ENCODE results near the gene TMEM86B. TPM values are rescaled to one million over a fixed set of nuclear protein-coding genes. Genes with fewer than 3 reads are reported as not detected.

Gene TMEM86B
- total RNA-seq, 4 donors from 2014 or later = 1.6 to 5.8 (median 2.9) TPM

DNA sequence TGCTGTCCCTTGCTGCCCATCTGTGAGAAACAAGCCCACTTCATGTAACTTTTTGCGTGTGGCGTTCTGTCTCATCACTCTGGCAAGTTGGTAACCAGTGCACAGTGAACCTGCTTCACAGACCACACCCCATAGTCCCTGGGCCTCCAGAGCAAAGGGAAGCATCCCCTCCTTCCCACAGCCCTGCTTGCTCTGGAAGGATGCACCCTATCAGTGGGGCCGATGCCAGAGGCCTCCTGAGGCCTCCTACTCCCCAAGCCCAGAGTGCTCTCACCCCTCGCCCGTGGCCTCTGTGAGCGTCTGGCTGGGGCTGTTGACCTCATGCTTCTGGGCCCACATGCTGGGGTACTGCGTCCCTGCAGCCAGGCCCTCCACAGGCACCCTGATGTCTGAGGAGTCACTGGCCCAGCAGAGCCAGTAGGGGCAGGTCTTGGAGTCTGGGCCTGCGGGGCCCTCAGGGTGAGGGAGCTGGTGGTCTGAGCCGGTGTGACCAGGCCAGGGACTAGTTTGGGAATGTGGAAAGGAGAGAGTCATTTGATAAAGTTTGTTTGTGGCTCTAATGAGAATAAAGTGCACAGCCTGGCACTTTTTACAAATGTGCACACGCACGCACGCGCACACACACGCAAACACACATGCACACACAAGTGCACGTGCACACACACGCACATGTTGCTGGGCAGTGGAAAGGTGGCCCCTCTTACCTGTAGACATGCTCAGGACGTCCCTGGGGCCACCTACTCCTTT is 5.1 kb downstream of the TMEM86B start:
- DNase-seq = no peak
- Histone ChIP-seq H3K4me1 (peaks cover 3 to 15% of the 10 kb centered on the region in 2 donors), H3K36me3 (peaks cover 0 to 9% of the 10 kb centered on the region in 2 donors), H3K4me3 (replicated peaks in 1 of 3) (no peak overlapping the region), H3K27me3 (no peaks in the 10 kb centered on the region), H3K27ac (no peak overlapping the region), H3K9me3 (no peaks in the 10 kb centered on the region)
- no peak for TF ChIP-seq POLR2A (IDR thresholded peaks at IDR 0.05)
- TF ChIP-seq, protein P1, sequence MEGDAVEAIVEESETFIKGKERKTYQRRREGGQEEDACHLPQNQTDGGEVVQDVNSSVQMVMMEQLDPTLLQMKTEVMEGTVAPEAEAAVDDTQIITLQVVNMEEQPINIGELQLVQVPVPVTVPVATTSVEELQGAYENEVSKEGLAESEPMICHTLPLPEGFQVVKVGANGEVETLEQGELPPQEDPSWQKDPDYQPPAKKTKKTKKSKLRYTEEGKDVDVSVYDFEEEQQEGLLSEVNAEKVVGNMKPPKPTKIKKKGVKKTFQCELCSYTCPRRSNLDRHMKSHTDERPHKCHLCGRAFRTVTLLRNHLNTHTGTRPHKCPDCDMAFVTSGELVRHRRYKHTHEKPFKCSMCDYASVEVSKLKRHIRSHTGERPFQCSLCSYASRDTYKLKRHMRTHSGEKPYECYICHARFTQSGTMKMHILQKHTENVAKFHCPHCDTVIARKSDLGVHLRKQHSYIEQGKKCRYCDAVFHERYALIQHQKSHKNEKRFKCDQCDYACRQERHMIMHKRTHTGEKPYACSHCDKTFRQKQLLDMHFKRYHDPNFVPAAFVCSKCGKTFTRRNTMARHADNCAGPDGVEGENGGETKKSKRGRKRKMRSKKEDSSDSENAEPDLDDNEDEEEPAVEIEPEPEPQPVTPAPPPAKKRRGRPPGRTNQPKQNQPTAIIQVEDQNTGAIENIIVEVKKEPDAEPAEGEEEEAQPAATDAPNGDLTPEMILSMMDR (IDR thresholded peaks at IDR 0.05) = no peak
- 84 to 88% methylated on average over 11 to 14 of the region's 17 CpGs for WGBS, 2 donors
- intact Hi-C loops (cut with DNase I) = no loop called here

DNA sequence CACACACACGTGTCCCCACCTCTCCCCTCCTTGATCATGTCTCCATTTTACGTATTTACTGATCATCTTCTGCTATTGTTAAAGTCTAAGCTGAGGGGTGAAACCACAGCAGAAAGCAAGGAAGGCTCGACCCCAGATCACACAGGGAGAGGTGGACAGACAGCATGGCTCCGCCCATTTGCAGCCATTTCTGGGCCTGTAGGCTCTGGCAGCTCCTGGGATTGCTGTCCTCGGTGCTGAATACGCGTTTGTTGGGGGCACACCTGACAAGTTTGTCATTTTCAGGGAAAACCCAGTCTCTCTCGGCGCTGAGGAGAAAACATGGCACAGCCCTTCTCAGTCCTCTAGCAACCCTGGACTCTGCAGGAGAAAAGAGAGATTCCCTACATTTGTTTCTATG is 8.0 kb downstream of the TMEM86B start:
- H3K27ac ChIP-seq = no peak overlapping the region
- H3K4me3 ChIP-seq (replicated peaks in 1 of 3) = no peak overlapping the region
- DNase-seq = no peak
- no peaks in the 10 kb centered on the region for H3K27me3 ChIP-seq
- no peak for TF ChIP-seq POLR2A (IDR thresholded peaks at IDR 0.05)
- TF ChIP-seq, protein P1 (IDR thresholded peaks at IDR 0.05) = no peak
- no peaks in the 10 kb centered on the region for H3K9me3 ChIP-seq
- H3K4me1 ChIP-seq = peaks cover 4 to 13% of the 10 kb centered on the region in 2 donors
- WGBS, 2 donors = 77 to 79% methylated on average over 8 to 9 of the region's 9 CpGs
- H3K36me3 ChIP-seq = no peaks in the 10 kb centered on the region
- intact Hi-C loops (cut with DNase I) = no loop called here

DNA sequence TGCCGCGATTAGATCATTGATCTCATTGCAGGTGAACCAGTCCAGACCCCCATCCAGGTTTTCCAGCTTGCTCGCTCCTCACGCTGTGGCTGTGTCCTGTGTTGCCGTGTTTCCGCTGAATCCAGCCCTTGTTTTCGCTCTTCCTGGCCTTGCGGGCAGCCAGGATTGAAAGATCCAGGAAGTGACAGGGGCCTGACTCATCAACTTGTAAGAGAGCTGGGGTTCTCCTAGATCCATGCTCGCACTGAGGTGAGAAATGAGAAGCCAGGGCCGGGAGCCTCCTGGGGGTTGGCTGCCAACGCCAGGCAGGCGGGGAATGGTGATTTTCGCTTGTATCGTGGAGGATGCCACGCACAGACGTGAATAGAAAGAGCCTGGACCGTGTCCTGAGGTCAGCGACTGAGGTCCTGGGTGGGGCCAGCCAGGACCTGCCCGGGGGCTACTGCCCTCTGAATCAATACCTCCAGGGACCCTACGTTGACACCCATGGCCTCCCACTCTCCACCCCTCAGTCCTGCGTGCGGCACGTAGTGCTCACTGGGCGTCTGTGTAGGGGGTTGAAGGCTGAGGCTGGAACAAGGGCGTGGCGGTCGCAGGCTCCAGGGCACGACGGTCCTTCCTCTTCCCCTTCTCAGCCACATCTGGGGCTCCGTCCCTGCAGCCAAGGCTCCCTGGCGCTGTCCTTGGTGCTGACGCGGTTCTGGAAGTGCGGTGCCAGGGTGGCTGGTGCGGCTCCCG is 11.9 kb downstream of the TMEM86B start:
- H3K27me3 ChIP-seq = no peaks in the 10 kb centered on the region
- H3K4me1 ChIP-seq = peaks cover 4 to 13% of the 10 kb centered on the region in 2 donors
- no peaks in the 10 kb centered on the region for H3K36me3 ChIP-seq
- DNase-seq = peak; percentile 79 to 80
- peak overlapping the region in 2 of 3 donors; percentile 6 to 22 for H3K4me3 ChIP-seq (replicated peaks in 1 of 3)
- intact Hi-C loops (cut with DNase I) = no loop called here
- WGBS, 2 donors = 5 to 7% methylated on average over 24 to 29 of the region's 36 CpGs
- TF ChIP-seq, protein P1 (IDR thresholded peaks at IDR 0.05) = no peak
- TF ChIP-seq POLR2A (IDR thresholded peaks at IDR 0.05) = no peak
- H3K27ac ChIP-seq = peak overlapping the region in 1 of 3 donors; percentile 42
- no peaks in the 10 kb centered on the region for H3K9me3 ChIP-seq

DNA sequence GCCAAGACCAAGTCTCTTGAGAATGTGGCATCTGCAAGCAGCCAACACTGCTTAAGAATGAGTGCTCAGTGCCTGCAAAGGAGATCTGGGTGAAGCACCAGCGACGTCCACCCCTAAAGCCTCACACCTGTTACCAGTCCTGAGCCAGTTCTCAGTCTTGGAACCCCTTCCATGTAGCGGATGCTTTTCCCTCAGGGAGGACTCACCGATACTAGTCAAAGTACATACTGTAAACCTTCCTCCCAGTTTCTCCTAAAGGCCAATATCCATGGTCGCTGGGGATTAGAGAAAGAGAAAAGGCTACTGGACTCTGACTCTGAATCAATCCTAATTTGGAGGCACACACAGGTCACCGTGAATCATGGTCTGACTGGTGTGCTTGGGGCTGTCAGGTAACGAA is 15.0 kb downstream of the TMEM86B start:
- intact Hi-C loops (cut with DNase I) = no loop called here
- H3K4me3 ChIP-seq (replicated peaks in 1 of 3) = no peak overlapping the region
- H3K9me3 ChIP-seq = no peaks in the 10 kb centered on the region
- no peaks in the 10 kb centered on the region for H3K36me3 ChIP-seq
- WGBS, 2 donors = 74 to 81% methylated on average over 7 of the region's 7 CpGs
- TF ChIP-seq, protein P1 (IDR thresholded peaks at IDR 0.05) = no peak
- no peak for TF ChIP-seq POLR2A (IDR thresholded peaks at IDR 0.05)
- DNase-seq = no peak
- H3K4me1 ChIP-seq = peaks cover 4 to 13% of the 10 kb centered on the region in 2 donors
- no peak overlapping the region for H3K27ac ChIP-seq
- H3K27me3 ChIP-seq = no peaks in the 10 kb centered on the region

DNA sequence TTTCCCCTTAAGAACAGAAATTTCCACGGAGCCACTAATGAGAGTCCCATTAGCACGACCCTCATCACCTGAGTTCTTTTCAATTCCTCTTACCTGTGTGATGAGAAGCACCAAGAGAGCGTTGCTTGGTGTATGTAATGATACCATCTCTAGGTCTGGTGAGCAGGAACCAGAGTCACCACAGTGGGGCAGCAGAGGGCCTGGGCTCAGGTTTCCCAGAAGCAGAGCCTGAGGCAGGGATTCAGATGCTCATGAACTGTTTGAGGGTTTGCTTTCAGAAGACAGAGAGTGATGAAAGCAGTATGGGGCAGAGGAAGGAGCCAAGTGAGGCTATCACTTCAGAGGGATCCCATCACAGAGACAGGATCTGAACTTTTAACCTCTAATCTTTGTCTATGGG is 16.1 kb downstream of the TMEM86B start:
- Histone ChIP-seq H3K4me3 (replicated peaks in 1 of 3) (no peak overlapping the region), H3K4me1 (peaks cover 4 to 13% of the 10 kb centered on the region in 2 donors), H3K9me3 (no peaks in the 10 kb centered on the region), H3K36me3 (no peaks in the 10 kb centered on the region), H3K27ac (no peak overlapping the region), H3K27me3 (no peaks in the 10 kb centered on the region)
- no peak for TF ChIP-seq POLR2A (IDR thresholded peaks at IDR 0.05)
- TF ChIP-seq, protein P1 (IDR thresholded peaks at IDR 0.05) = no peak
- 68 to 70% methylated on average over 3 of the region's 3 CpGs for WGBS, 2 donors
- intact Hi-C loops (cut with DNase I) = no loop called here
- DNase-seq = no peak

All from thyroid gland (tissue), 4 donors.